ENCODE data around the gene UBE2L5.
A peak's percentile ranks its signal among the peaks of the same experiment; 100 is the strongest.
"Not testable (repeated sequence)": the region's sequence is repeated elsewhere in the genome, so short reads cannot be mapped to it uniquely, and the experiment has no call there.

UBE2L5 gene

GRCh38 chr13:30438286-30438685 lies 16.0 kb downstream of the UBE2L5 start:
- no peak for DNase-seq
- TF ChIP-seq POLR2A (IDR thresholded peaks at IDR 0.05; ENCODE audit: low read length): no peak
- TF ChIP-seq GATA1 (IDR thresholded peaks at IDR 0.05; ENCODE audit: low read depth, low read length): no peak

GRCh38 chr13:30440910-30441703 lies 18.8 kb downstream of the UBE2L5 start:
- TF ChIP-seq GATA1 (IDR thresholded peaks at IDR 0.05; ENCODE audit: low read depth, low read length) (no peak), POLR2A (IDR thresholded peaks at IDR 0.05; ENCODE audit: low read length) (no peak)
- no peak for DNase-seq

GRCh38 chr13:30442926-30443325 lies 20.6 kb downstream of the UBE2L5 start:
- TF ChIP-seq GATA1 (IDR thresholded peaks at IDR 0.05; ENCODE audit: low read depth, low read length): no peak
- no peak for TF ChIP-seq POLR2A (IDR thresholded peaks at IDR 0.05; ENCODE audit: low read length)
- no peak for DNase-seq

GRCh38 chr13:30443491-30443890 lies 21.2 kb downstream of the UBE2L5 start:
- DNase-seq: not testable (repeated sequence)

GRCh38 chr13:30443957-30444404 lies 21.7 kb downstream of the UBE2L5 start:
- TF ChIP-seq POLR2A (IDR thresholded peaks at IDR 0.05; ENCODE audit: low read length) (no peak), GATA1 (IDR thresholded peaks at IDR 0.05; ENCODE audit: low read depth, low read length) (no peak)
- DNase-seq: no peak

GRCh38 chr13:30446126-30446500 lies 23.8 kb downstream of the UBE2L5 start:
- no peak for DNase-seq
- TF ChIP-seq POLR2A (IDR thresholded peaks at IDR 0.05; ENCODE audit: low read length) (no peak), GATA1 (IDR thresholded peaks at IDR 0.05; ENCODE audit: low read depth, low read length) (no peak)

- TF ChIP-seq GATA1 (IDR thresholded peaks at IDR 0.05; ENCODE audit: low read depth, low read length) (no peak), POLR2A (IDR thresholded peaks at IDR 0.05; ENCODE audit: low read length) (no peak)
- no peak for DNase-seq
These were observed 26.1 kb downstream of the UBE2L5 start for GRCh38 chr13:30448441-30448840.

GRCh38 chr13:30450066-30450465 lies 27.8 kb downstream of the UBE2L5 start:
- no peak for TF ChIP-seq POLR2A (IDR thresholded peaks at IDR 0.05; ENCODE audit: low read length)
- no peak for TF ChIP-seq GATA1 (IDR thresholded peaks at IDR 0.05; ENCODE audit: low read depth, low read length)
- DNase-seq: no peak

GRCh38 chr13:30451476-30451875 lies 29.2 kb downstream of the UBE2L5 start:
- DNase-seq: not testable (repeated sequence)

- peak; percentile 25 to 49 for DNase-seq
- no peak for TF ChIP-seq POLR2A (IDR thresholded peaks at IDR 0.05; ENCODE audit: low read length)
- no peak for TF ChIP-seq GATA1 (IDR thresholded peaks at IDR 0.05; ENCODE audit: low read depth, low read length)
These were observed 31.4 kb downstream of the UBE2L5 start for GRCh38 chr13:30453727-30454126.

GRCh38 chr13:30454991-30455390 lies 32.7 kb downstream of the UBE2L5 start:
- TF ChIP-seq POLR2A (IDR thresholded peaks at IDR 0.05; ENCODE audit: low read length): no peak
- TF ChIP-seq GATA1 (IDR thresholded peaks at IDR 0.05; ENCODE audit: low read depth, low read length): no peak
- DNase-seq: no peak

- DNase-seq: no peak
- TF ChIP-seq POLR2A (IDR thresholded peaks at IDR 0.05; ENCODE audit: low read length): no peak
- no peak for TF ChIP-seq GATA1 (IDR thresholded peaks at IDR 0.05; ENCODE audit: low read depth, low read length)
These were observed 34.0 kb downstream of the UBE2L5 start for GRCh38 chr13:30456290-30456689.

GRCh38 chr13:30457306-30457891 lies 35.1 kb downstream of the UBE2L5 start:
- TF ChIP-seq GATA1 (IDR thresholded peaks at IDR 0.05; ENCODE audit: low read depth, low read length) (no peak), POLR2A (IDR thresholded peaks at IDR 0.05; ENCODE audit: low read length) (peak; percentile 23)
- no peak for DNase-seq

- DNase-seq: peak; percentile 17 to 41
These were observed 39.2 kb downstream of the UBE2L5 start for GRCh38 chr13:30461279-30462066.

Measured in erythroblast (primary cell).